GM12878 (cell line): ENCODE results near the gene DNAJB14.

Source experiments
- BHLHE40 ChIP-seq, 2 experiments: fragments of 450-650 bp in 1 of 2; IDR thresholded peaks; 2 replicates each; pipeline ENCODE4 v1.6.1; 2011 to 2017; ENCODE audit warnings: low read depth in 2 of 2, borderline replicate concordance in 1 of 2, improper control_type of control experiment in 1 of 2, low read length in 1 of 2, mild to moderate bottlenecking in 1 of 2
- CHD1 ChIP-seq: IDR thresholded peaks from 2 replicates; pipeline ENCODE4 v1.6.1; 2012; ENCODE audit warnings: low read depth, low read length, improper control_type of control experiment
- CREB1 ChIP-seq: IDR thresholded peaks from 2 replicates; pipeline ENCODE4 v1.6.1; 2012; ENCODE audit warnings: low read depth, mild to moderate bottlenecking, inconsistent platforms
- EZH2 ChIP-seq: IDR thresholded peaks from 2 replicates; pipeline ENCODE4 v1.6.1; 2012; ENCODE audit warnings: low read depth, mild to moderate bottlenecking, control low read depth, inconsistent platforms, low read length, borderline replicate concordance; ENCODE audit not compliant: control insufficient read depth
- POLR2A ChIP-seq: IDR thresholded peaks from 2 replicates; pipeline ENCODE4 v1.6.1; 2011; ENCODE audit warnings: low read depth, mild to moderate bottlenecking, low read length
- TF ChIP-seq, protein P1 (sequence below): IDR thresholded peaks from 2 replicates; pipeline ENCODE4 v1.6.1; 2011; ENCODE audit warnings: low read depth, low read length, improper control_type of control experiment, borderline replicate concordance
- TF ChIP-seq, protein P2 (sequence below), 3 experiments: IDR thresholded peaks in 2 of 3; conservative IDR thresholded peaks in 1 of 3; 2 replicates each; pipeline ENCODE4 v1.5.1; 2011; ENCODE audit warnings: low read depth in 3 of 3, low read length in 3 of 3, mild to moderate bottlenecking in 3 of 3, control low read depth in 2 of 3, moderate library complexity in 2 of 3, inconsistent platforms in 1 of 3, mixed read lengths in 1 of 3; ENCODE audit not compliant: control insufficient read depth in 2 of 3, insufficient read depth in 1 of 3; ENCODE audit errors: extremely low read depth in 1 of 3
- TF ChIP-seq, protein P3 (sequence below): fragments of 450-650 bp; IDR thresholded peaks from 2 replicates; pipeline ENCODE4 v1.6.1; 2014; ENCODE audit warnings: mild to moderate bottlenecking
- TF ChIP-seq, protein P4 (sequence below): fragments of 450-650 bp; IDR thresholded peaks from 2 replicates; pipeline ENCODE4 v1.6.1; 2016; ENCODE audit warnings: mild to moderate bottlenecking, moderate library complexity, borderline replicate concordance

DNA sequence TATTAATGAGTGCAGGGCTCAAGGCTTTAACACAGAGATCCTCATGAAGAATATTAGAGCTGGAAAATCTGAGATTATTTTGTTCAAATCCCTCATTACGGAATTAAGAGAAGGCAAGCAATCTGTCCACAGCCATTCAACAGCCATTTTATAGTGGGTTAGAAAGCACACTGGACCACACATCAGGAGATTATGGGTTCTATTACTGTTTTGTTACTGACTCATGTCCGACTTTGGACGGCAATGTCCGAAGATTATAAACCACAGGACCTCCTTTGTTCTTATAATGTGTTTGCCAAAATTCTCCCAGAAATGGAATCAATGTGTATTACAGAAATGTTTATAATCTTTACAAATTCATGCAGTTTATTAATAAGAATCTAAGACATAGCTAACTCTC lies 60.3 kb downstream of the DNAJB14 start:
- TF ChIP-seq CHD1 = no peak
- TF ChIP-seq, protein P1, sequence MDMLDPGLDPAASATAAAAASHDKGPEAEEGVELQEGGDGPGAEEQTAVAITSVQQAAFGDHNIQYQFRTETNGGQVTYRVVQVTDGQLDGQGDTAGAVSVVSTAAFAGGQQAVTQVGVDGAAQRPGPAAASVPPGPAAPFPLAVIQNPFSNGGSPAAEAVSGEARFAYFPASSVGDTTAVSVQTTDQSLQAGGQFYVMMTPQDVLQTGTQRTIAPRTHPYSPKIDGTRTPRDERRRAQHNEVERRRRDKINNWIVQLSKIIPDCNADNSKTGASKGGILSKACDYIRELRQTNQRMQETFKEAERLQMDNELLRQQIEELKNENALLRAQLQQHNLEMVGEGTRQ = no peak
- no peak for TF ChIP-seq CREB1
- TF ChIP-seq BHLHE40 (IDR thresholded peaks at IDR 0.05; ENCODE audit: borderline replicate concordance in 1 of 2, low read depth in 2 of 2, low read length in 1 of 2) = no peak
- TF ChIP-seq, protein P2, sequence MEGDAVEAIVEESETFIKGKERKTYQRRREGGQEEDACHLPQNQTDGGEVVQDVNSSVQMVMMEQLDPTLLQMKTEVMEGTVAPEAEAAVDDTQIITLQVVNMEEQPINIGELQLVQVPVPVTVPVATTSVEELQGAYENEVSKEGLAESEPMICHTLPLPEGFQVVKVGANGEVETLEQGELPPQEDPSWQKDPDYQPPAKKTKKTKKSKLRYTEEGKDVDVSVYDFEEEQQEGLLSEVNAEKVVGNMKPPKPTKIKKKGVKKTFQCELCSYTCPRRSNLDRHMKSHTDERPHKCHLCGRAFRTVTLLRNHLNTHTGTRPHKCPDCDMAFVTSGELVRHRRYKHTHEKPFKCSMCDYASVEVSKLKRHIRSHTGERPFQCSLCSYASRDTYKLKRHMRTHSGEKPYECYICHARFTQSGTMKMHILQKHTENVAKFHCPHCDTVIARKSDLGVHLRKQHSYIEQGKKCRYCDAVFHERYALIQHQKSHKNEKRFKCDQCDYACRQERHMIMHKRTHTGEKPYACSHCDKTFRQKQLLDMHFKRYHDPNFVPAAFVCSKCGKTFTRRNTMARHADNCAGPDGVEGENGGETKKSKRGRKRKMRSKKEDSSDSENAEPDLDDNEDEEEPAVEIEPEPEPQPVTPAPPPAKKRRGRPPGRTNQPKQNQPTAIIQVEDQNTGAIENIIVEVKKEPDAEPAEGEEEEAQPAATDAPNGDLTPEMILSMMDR (IDR thresholded peaks at IDR 0.05 in 2 of 3, conservative IDR thresholded peaks at IDR 0.05 in 1 of 3; ENCODE audit: control insufficient read depth in 2 of 3, extremely low read depth in 1 of 3, insufficient read depth in 1 of 3, low read depth in 3 of 3, low read length in 3 of 3) = no peak
- no peak for TF ChIP-seq POLR2A
- no peak for TF ChIP-seq EZH2
- TF ChIP-seq, protein P3, sequence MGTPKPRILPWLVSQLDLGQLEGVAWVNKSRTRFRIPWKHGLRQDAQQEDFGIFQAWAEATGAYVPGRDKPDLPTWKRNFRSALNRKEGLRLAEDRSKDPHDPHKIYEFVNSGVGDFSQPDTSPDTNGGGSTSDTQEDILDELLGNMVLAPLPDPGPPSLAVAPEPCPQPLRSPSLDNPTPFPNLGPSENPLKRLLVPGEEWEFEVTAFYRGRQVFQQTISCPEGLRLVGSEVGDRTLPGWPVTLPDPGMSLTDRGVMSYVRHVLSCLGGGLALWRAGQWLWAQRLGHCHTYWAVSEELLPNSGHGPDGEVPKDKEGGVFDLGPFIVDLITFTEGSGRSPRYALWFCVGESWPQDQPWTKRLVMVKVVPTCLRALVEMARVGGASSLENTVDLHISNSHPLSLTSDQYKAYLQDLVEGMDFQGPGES = no peak
- TF ChIP-seq, protein P4, sequence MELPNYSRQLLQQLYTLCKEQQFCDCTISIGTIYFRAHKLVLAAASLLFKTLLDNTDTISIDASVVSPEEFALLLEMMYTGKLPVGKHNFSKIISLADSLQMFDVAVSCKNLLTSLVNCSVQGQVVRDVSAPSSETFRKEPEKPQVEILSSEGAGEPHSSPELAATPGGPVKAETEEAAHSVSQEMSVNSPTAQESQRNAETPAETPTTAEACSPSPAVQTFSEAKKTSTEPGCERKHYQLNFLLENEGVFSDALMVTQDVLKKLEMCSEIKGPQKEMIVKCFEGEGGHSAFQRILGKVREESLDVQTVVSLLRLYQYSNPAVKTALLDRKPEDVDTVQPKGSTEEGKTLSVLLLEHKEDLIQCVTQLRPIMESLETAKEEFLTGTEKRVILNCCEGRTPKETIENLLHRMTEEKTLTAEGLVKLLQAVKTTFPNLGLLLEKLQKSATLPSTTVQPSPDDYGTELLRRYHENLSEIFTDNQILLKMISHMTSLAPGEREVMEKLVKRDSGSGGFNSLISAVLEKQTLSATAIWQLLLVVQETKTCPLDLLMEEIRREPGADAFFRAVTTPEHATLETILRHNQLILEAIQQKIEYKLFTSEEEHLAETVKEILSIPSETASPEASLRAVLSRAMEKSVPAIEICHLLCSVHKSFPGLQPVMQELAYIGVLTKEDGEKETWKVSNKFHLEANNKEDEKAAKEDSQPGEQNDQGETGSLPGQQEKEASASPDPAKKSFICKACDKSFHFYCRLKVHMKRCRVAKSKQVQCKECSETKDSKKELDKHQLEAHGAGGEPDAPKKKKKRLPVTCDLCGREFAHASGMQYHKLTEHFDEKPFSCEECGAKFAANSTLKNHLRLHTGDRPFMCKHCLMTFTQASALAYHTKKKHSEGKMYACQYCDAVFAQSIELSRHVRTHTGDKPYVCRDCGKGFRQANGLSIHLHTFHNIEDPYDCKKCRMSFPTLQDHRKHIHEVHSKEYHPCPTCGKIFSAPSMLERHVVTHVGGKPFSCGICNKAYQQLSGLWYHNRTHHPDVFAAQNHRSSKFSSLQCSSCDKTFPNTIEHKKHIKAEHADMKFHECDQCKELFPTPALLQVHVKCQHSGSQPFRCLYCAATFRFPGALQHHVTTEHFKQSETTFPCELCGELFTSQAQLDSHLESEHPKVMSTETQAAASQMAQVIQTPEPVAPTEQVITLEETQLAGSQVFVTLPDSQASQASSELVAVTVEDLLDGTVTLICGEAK = no peak
